Stimulated activated CD8-positive, alpha-beta memory T cell treated with anti-CD3 and anti-CD28 coated beads, Interleukin-7, amount 100 ng/mL, for 4 hours (primary cell): ENCODE measurements around the gene CIAPIN1.
"Not testable (repeated sequence)": the region's sequence is repeated elsewhere in the genome, so short reads cannot be mapped to it uniquely, and the experiment has no call there.

ENCODE experiments used
- DNase-seq, 2 donors: peaks; one replicate each; pipeline ENCODE4 v3.0.0-alpha.2; 2020; ENCODE audit warnings: low read depth in 2 of 2

Gene CIAPIN1

GRCh38 chr16:57440551-57440950, 6.6 kb downstream of the CIAPIN1 start:
- not testable (repeated sequence) for DNase-seq

GRCh38 chr16:57439947-57440346, 7.2 kb downstream of the CIAPIN1 start:
- not testable (repeated sequence) for DNase-seq

GRCh38 chr16:57435838-57436237, 11.3 kb downstream of the CIAPIN1 start:
- DNase-seq, result no peak

- no peak for DNase-seq
These were observed 13.2 kb downstream of the CIAPIN1 start for GRCh38 chr16:57434003-57434402.

GRCh38 chr16:57432989-57433388, 14.2 kb downstream of the CIAPIN1 start:
- no peak for DNase-seq

GRCh38 chr16:57432505-57432904, 14.7 kb downstream of the CIAPIN1 start:
- no peak for DNase-seq

- no peak for DNase-seq
These were observed 16.2 kb downstream of the CIAPIN1 start for GRCh38 chr16:57430955-57431354.

- no peak for DNase-seq
These were observed 19.4 kb downstream of the CIAPIN1 start for GRCh38 chr16:57427824-57428223.

GRCh38 chr16:57427307-57427706, 19.9 kb downstream of the CIAPIN1 start:
- no peak for DNase-seq

- no peak for DNase-seq
These were observed 20.8 kb downstream of the CIAPIN1 start for GRCh38 chr16:57426356-57426755.

GRCh38 chr16:57424583-57424982, 22.6 kb downstream of the CIAPIN1 start:
- no peak for DNase-seq

GRCh38 chr16:57423152-57423551, 24.0 kb downstream of the CIAPIN1 start:
- DNase-seq, result no peak

GRCh38 chr16:57422026-57422944, 24.9 kb downstream of the CIAPIN1 start:
- no peak for DNase-seq

GRCh38 chr16:57419506-57419905, 27.7 kb downstream of the CIAPIN1 start:
- no peak for DNase-seq

GRCh38 chr16:57416084-57416483, 31.1 kb downstream of the CIAPIN1 start:
- no peak for DNase-seq

- no peak for DNase-seq
These were observed 33.5 kb downstream of the CIAPIN1 start for GRCh38 chr16:57413733-57414132.

GRCh38 chr16:57413301-57413730, 33.9 kb downstream of the CIAPIN1 start:
- DNase-seq, result no peak

- no peak for DNase-seq
These were observed 34.6 kb downstream of the CIAPIN1 start for GRCh38 chr16:57412584-57412983.

- no peak for DNase-seq
These were observed 35.7 kb downstream of the CIAPIN1 start for GRCh38 chr16:57411362-57411976.

GRCh38 chr16:57409870-57410587, 37.2 kb downstream of the CIAPIN1 start:
- no peak for DNase-seq

- no peak for DNase-seq
These were observed 38.1 kb downstream of the CIAPIN1 start for GRCh38 chr16:57409065-57409464.
